Loucy (cell line): ENCODE results near the gene YIPF2.

Source experiments
- CTCF ChIP-seq: fragments of 200-600 bp; sonication (generic); conservative IDR thresholded peaks from 2 replicates; pipeline ENCODE4 v1.5.1; 2014; ENCODE audit warnings: mild to moderate bottlenecking, antibody characterized with exemption, low read length
- EZH2phosphoT487 ChIP-seq: fragments of 200-600 bp; IDR thresholded peaks from 2 replicates; pipeline ENCODE4 v1.6.1; 2018; ENCODE audit warnings: antibody characterized with exemption, mild to moderate bottlenecking, moderate library complexity, borderline replicate concordance

GRCh38 chr19:10971107-10971726 is 42.8 kb upstream of the YIPF2 start:
- no peak for TF ChIP-seq CTCF
- TF ChIP-seq EZH2phosphoT487 = no peak
